Endothelial cell of umbilical vein (primary cell): ENCODE measurements around the gene SORCS1. TPM values are rescaled to one million over a fixed set of nuclear protein-coding genes. Genes with fewer than 3 reads are reported as not detected.

Experiments used
- BruUV-seq: library from RNA; stranded (reverse); fragments of 400-500 nt; replicated peaks from 2 replicates; lab custom pipeline; 2021; lab: Mats Ljungman, UMichigan
- CTCF ChIA-PET: fragments of 300-600, 350-600 bp; sonication (Branson Sonifier 250); formaldehyde crosslinking; loops from one replicate; lab custom pipeline; 2021; ENCODE audit warnings: antibody characterized with exemption, inconsistent platforms; lab: Charles Lee
- POLR2A ChIA-PET: fragments of 300-600, 350-600 bp; sonication (Branson Sonifier 250); formaldehyde crosslinking; loops from one replicate; lab custom pipeline; 2021; ENCODE audit warnings: antibody characterized with exemption, inconsistent platforms; lab: Charles Lee
- DNase-seq: peaks from one replicate; pipeline ENCODE4 v3.0.0-alpha.2; 2011; ENCODE audit warnings: low read depth, low spot score
- FAIRE-seq: peaks from 2 replicates; lab custom pipeline; 2011; peaks lifted over from hg19 to GRCh38; lab: Jason Lieb, UNC
- H2AFZ ChIP-seq: 2 replicates; pipeline ENCODE4 v1.6.0; 2012; ENCODE audit warnings: low read depth, low read length, control low read depth, inconsistent platforms
- H3K27ac ChIP-seq: 2 replicates; pipeline ENCODE4 v1.5.1; 2011; ENCODE audit warnings: low read depth, mild to moderate bottlenecking, control low read depth, low read length, moderate library complexity; ENCODE audit not compliant: insufficient read depth
- H3K27me3 ChIP-seq, 2 experiments: 2 replicates each; pipeline versions ENCODE4 v1.6.0 to v1.6.1; 2011; ENCODE audit warnings: low read length in 2 of 2, mixed read lengths in 1 of 2; ENCODE audit not compliant: control insufficient read depth in 2 of 2, insufficient read depth in 2 of 2
- H3K36me3 ChIP-seq, 2 experiments: 2 replicates in 1 of 2; 3 replicates in 1 of 2; pipeline ENCODE4 v1.5.1; 2011; ENCODE audit warnings: low read length in 2 of 2, mild to moderate bottlenecking in 1 of 2, moderate library complexity in 1 of 2; ENCODE audit not compliant: control insufficient read depth in 2 of 2, insufficient read depth in 2 of 2; ENCODE audit errors: extremely low read depth in 1 of 2
- H3K4me1 ChIP-seq: 3 replicates; pipeline ENCODE4 v1.5.1; 2011; ENCODE audit warnings: mild to moderate bottlenecking, low read length; ENCODE audit not compliant: control insufficient read depth, insufficient read depth; ENCODE audit errors: extremely low read depth
- H3K4me2 ChIP-seq: 2 replicates; pipeline ENCODE4 v1.6.1; 2011; ENCODE audit warnings: low read length, control low read depth, mixed read lengths; ENCODE audit not compliant: insufficient read depth
- H3K4me3 ChIP-seq, 3 experiments: fragments of 200-600 bp in 1 of 3; sonication (generic), shearing (Covaris generic) in 1 of 3; replicated peaks in 1 of 3; 2 replicates each; pipeline ENCODE4 v1.5.1; 2011 to 2016; ENCODE audit warnings: control low read depth in 3 of 3, low read length in 3 of 3, mild to moderate bottlenecking in 2 of 3, inconsistent platforms in 1 of 3, low read depth in 1 of 3, moderate library complexity in 1 of 3; ENCODE audit not compliant: insufficient read depth in 1 of 3
- H3K79me2 ChIP-seq: 2 replicates; pipeline ENCODE4 v1.6.0; 2012; ENCODE audit warnings: low read length, inconsistent platforms; ENCODE audit not compliant: control insufficient read depth, insufficient read depth
- H3K9ac ChIP-seq: replicated peaks from 2 replicates; pipeline ENCODE3; 2011; ENCODE audit warnings: low read length, control low read depth; ENCODE audit not compliant: insufficient read depth; ENCODE audit errors: extremely low read depth
- H3K9me1 ChIP-seq: replicated peaks from 3 replicates; pipeline ENCODE4 v1.6.0; 2011; ENCODE audit warnings: mild to moderate bottlenecking, low read length; ENCODE audit not compliant: control insufficient read depth, insufficient read depth; ENCODE audit errors: extremely low read depth
- H3K9me3 ChIP-seq: replicated peaks from 2 replicates; pipeline ENCODE4 v1.5.1; 2012; ENCODE audit warnings: low read length, inconsistent platforms; ENCODE audit not compliant: control insufficient read depth, insufficient read depth
- H4K20me1 ChIP-seq: replicated peaks from 2 replicates; pipeline ENCODE3; 2011; ENCODE audit warnings: mild to moderate bottlenecking, low read length; ENCODE audit not compliant: control insufficient read depth, insufficient read depth; ENCODE audit errors: extremely low read depth
- CTCF ChIP-seq, 2 donors: IDR thresholded peaks; 1 replicate in 1 of 2; 2 replicates in 1 of 2; pipeline ENCODE4 v1.5.1; 2011; ENCODE audit warnings: low read length in 2 of 2, mild to moderate bottlenecking in 2 of 2, moderate library complexity in 2 of 2, control low read depth in 1 of 2, inconsistent platforms in 1 of 2, low read depth in 1 of 2; ENCODE audit not compliant: insufficient read depth in 1 of 2; ENCODE audit errors: extremely low read depth in 1 of 2
- EZH2 ChIP-seq: IDR thresholded peaks from 2 replicates; pipeline ENCODE4 v1.6.1; 2012; ENCODE audit warnings: borderline replicate concordance, low read depth, mild to moderate bottlenecking, moderate library complexity, low read length, inconsistent platforms; ENCODE audit not compliant: severe bottlenecking
- FOS ChIP-seq: IDR thresholded peaks from 2 replicates; pipeline ENCODE4 v1.6.1; 2011; ENCODE audit warnings: mild to moderate bottlenecking, low read length, moderate library complexity, borderline replicate concordance; ENCODE audit not compliant: insufficient read depth
- GATA2 ChIP-seq: IDR thresholded peaks from 2 replicates; pipeline ENCODE4 v1.7.0; 2011; ENCODE audit warnings: low read depth, mild to moderate bottlenecking, moderate library complexity, mixed read lengths, low read length; ENCODE audit not compliant: insufficient read length, insufficient read depth
- JUN ChIP-seq: IDR thresholded peaks from 2 replicates; pipeline ENCODE4 v1.6.1; 2011; ENCODE audit warnings: borderline replicate concordance, low read depth; ENCODE audit not compliant: insufficient read length, insufficient read depth
- MAX ChIP-seq: IDR thresholded peaks from 2 replicates; pipeline ENCODE4 v1.6.1; 2011; ENCODE audit not compliant: insufficient read depth, insufficient read length
- MYC ChIP-seq: IDR thresholded peaks from one replicate; pipeline ENCODE4 v1.6.1; 2011; ENCODE audit warnings: mild to moderate bottlenecking, low read depth, low read length
- POLR2A ChIP-seq: IDR thresholded peaks from 2 replicates; pipeline ENCODE4 v1.6.1; 2012; ENCODE audit warnings: low read depth, mild to moderate bottlenecking, control low read depth, low read length
- POLR2AphosphoS5 ChIP-seq: IDR thresholded peaks from 2 replicates; pipeline ENCODE4 v1.6.1; 2012; ENCODE audit warnings: low read depth, mild to moderate bottlenecking, control low read depth, low read length, moderate library complexity; ENCODE audit not compliant: insufficient read depth
- dilution Hi-C: fragments of 300-500 bp; cut with MboI; formaldehyde crosslinking; loops from one replicate; pipeline ENCODE4 v1.15.0; 2019; ENCODE audit warnings: low sequenced_read_pairs; ENCODE audit not compliant: extremely low pct_ligation_motif_present
- intact Hi-C: fragments of 100-400 bp; cut with micrococcal nuclease; formaldehyde crosslinking; loops from one replicate; pipeline ENCODE4 v1.10.0; 2022
- polyA plus RNA-seq, 4 experiments: library from polyadenylated mRNA; depleted of rRNA in 3 of 4; stranded (reverse) in 3 of 4; unstranded in 1 of 4; fragments of >200 nt; gene quantifications; 2 replicates each; pipeline versions ENCODE4 v1.2.1 to v1.2.3, GENCODE V29; 2011 to 2012; ENCODE audit warnings: missing spikeins in 1 of 4
- total RNA-seq: library from RNA; stranded (reverse); gene quantifications from 2 replicates; pipeline ENCODE4 v1.2.3, GENCODE V29; 2021

Gene SORCS1
- total and polyA plus RNA-seq, 2 donors (not counting 3 experiments of a cell fraction or from before 2014, with no cell fraction given): not detected

GRCh38 chr10:107083388-107084009, 81.0 kb downstream of the SORCS1 start:
- no TSS peak for BruUV-seq
- Histone ChIP-seq H3K9me1 (no peaks in the 10 kb centered on the region), H2AFZ (no peak overlapping the region), H3K4me2 (no peak overlapping the region), H3K79me2 (no peaks in the 10 kb centered on the region), H3K4me3 (no peak overlapping the region), H3K9me3 (peaks cover 2% of the 10 kb centered on the region), H3K36me3 (no peaks in the 10 kb centered on the region), H3K9ac (no peak overlapping the region), H3K27ac (no peak overlapping the region), H3K27me3 (no peaks in the 10 kb centered on the region), H4K20me1 (no peaks in the 10 kb centered on the region), H3K4me1 (no peaks in the 10 kb centered on the region)
- dilution Hi-C loops (no loop called here), intact Hi-C loops (no loop called here)
- CTCF ChIA-PET: no interaction called here
- TF ChIP-seq POLR2AphosphoS5 (no peak), FOS (no peak)
- DNase-seq (no peak), FAIRE-seq (no peak)
- POLR2A ChIA-PET: interaction anchor here (0.7 kb wide), 1 partner anchor 57 kb away, joined by 3 read pairs; no protein-coding TSS in a partner anchor

GRCh38 chr10:107081644-107082043, 82.9 kb downstream of the SORCS1 start:
- no TSS peak for BruUV-seq
- Histone ChIP-seq H3K9ac (no peak overlapping the region), H3K9me3 (peaks cover 2% of the 10 kb centered on the region), H3K4me2 (no peak overlapping the region), H3K4me3 (no peak overlapping the region), H3K27me3 (no peaks in the 10 kb centered on the region), H3K27ac (no peak overlapping the region), H3K36me3 (no peaks in the 10 kb centered on the region), H3K9me1 (no peaks in the 10 kb centered on the region), H4K20me1 (no peaks in the 10 kb centered on the region), H3K4me1 (no peaks in the 10 kb centered on the region), H3K79me2 (no peaks in the 10 kb centered on the region), H2AFZ (no peak overlapping the region)
- dilution Hi-C loops: no loop called here
- intact Hi-C loops: no loop called here
- ChIA-PET CTCF (no interaction called here), POLR2A (no interaction called here)
- DNase-seq: no peak
- no peak for FAIRE-seq
- no peak for TF ChIP-seq FOS
- no peak for TF ChIP-seq MAX
- no peak for TF ChIP-seq POLR2A
- TF ChIP-seq CTCF (IDR thresholded peaks at IDR 0.05; ENCODE audit: extremely low read depth in 1 of 2, insufficient read depth in 1 of 2, low read depth in 1 of 2, low read length in 2 of 2): no peak
- TF ChIP-seq JUN: no peak
- TF ChIP-seq POLR2AphosphoS5: no peak
- TF ChIP-seq GATA2: no peak
- TF ChIP-seq EZH2: no peak
- TF ChIP-seq MYC: no peak
